ENCODE results near the gene KRT6A.
"Not testable (repeated sequence)": the region's sequence is repeated elsewhere in the genome, so short reads cannot be mapped to it uniquely, and the experiment has no call there.

KRT6A gene

DNA sequence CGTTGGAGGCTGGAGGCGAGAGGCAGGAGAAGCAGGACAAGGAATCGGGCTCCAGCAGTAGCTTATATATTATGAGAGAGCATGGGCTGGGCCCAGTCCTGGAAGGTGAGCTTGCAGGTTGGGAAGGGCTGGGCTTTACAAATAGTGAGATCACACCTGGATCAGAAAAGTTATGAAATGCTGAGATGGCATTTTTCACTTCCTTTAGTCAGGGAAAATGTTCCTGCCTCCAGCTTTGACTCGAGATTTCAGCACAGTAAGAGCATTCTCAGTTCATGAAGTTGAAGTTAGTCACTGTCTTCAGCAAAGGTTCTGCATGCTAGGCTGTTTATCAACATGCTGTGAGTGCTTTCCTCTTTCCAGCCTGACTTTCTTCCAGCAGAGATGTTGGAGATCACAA, 19.3 kb downstream of the KRT6A start, which contains the start of gene KRT6C:
KRT6C (minus strand) TSS at position 38 of the 400 bp plus-strand sequence. CDS start 68 bp downstream, outside the sequence.
- DNase-seq (ENCODE audit: extremely low read depth in 1 of 2, low read depth in 1 of 2) = no peak

DNA sequence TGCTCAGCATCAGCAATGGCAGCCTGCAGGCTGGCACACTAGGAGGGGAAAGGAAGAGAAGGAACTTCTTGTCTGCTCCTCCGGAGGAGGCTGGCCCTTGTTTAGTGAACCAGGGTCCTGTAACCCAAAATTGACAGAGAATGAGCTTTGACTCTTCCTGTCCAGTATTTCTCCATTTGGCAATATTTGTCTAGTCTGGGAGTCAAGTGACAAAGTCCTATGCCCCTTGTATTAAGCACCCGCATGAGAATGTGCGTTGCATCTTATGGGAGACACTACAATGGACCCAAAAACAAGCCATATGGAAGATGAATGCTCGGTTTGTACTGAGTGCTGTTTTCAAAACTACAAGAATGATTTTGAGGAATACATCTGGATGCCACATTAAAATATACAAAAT, 23.2 kb downstream of the KRT6A start:
- DNase-seq (ENCODE audit: extremely low read depth in 1 of 2, low read depth in 1 of 2) = no peak

DNA sequence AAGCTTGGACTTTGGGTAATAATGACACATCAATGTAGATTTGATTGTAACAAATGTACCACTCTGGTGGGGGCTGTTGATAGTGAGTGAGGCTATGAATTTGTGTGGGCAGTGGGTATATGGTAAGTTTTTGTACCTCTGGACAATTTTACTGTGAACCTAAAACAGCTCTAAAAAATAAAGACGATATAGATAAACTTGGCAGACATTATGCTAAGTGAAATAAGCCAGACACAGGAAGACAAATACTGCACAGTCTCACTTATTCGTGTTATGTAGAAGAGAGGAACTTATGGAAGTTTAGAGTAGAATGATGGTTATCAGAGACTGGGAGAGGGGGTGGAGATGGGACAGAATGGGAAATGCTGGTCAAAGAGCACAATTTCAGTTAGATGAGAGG, 28.2 kb downstream of the KRT6A start:
- DNase-seq (ENCODE audit: extremely low read depth in 1 of 2, low read depth in 1 of 2) = no peak

DNA sequence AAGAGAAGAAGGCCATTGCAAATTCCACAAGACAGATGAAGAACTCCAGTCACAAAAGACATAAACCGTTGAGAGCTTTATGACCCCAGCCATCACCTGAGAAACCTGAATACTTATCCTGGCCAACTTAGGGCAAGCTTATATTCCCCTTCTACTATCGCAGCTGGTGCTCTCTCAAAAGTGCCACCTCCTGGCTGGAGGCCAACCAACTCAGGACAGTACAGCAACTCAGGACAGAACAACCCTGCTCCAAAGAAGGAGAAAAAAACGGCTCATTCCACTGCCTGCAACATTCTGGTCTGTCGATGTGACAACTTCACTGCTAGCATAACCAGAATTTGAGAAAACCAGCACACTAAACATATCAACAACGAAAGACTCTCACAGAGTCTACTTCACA, 31.4 kb downstream of the KRT6A start:
- DNase-seq (ENCODE audit: extremely low read depth in 1 of 2, low read depth in 1 of 2) = no peak

GRCh38 chr12:52458861-52459260, 34.2 kb downstream of the KRT6A start:
- no peak for DNase-seq (ENCODE audit: extremely low read depth in 1 of 2, low read depth in 1 of 2)

- no peak for DNase-seq (ENCODE audit: extremely low read depth in 1 of 2, low read depth in 1 of 2)
These were observed 37.2 kb downstream of the KRT6A start for GRCh38 chr12:52455821-52456220.

DNA sequence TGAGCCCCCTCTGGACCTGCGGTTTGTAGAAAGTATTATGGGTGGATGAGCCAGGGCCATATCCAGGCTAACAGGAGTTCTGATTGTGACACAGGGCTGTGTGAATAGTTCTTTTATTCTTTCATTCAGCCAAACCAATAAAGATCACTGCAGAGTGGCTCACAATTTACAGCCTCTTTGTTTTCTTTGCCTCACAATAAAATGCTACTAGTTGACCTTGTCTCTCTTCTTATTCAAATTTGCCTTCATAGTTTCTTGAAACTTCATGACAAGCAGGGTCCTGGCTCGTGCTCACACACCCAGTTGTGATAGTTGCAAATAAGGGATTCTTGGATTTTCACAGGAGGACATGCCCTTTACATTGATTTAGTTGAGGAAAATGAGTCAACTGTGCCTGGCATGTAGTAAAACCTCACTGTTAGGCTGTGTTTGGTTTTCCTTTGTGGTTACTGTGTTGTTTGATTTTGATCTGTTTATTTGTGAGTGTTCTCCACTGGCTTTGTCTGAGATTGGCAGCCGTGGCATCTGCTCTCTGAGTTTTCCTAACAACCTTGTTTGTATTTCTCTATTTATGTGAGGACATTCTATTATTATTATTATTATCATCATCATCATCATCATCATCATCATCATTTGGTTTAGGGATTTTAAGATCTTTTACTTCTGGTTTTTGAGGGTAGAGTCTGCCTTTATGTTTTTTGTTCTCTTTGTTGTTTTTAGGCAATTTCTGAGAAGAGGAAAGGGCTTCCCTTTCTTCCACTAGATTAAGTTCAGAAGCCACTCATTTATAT, 38.5 kb downstream of the KRT6A start:
- DNase-seq (ENCODE audit: extremely low read depth in 1 of 2, low read depth in 1 of 2) = no peak

DNA sequence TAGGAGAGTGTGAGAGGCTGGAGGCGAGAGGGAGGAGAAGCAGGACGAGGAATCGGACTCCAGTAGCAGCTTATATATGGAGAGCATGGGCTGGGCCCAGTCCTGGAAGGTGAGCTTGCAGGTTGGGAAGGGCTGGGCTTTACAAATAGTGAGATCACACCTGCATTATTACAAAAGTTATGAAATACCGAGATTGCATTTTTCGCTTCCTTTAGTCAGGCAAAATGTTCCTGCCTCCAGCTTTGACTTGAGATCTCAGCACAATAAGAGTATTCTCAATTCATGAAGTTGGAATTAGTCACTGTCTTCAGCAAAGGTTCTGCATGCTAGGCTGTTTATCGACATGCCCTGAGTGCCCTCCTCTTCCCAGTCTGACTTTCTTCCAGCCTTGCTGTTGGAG, 41.0 kb downstream of the KRT6A start, which contains the start of gene KRT6B:
KRT6B (minus strand) TSS at position 46 of the 400 bp plus-strand sequence. CDS start 68 bp downstream, outside the sequence.
- no peak for DNase-seq (ENCODE audit: extremely low read depth in 1 of 2, low read depth in 1 of 2)

GRCh38 chr12:52448228-52448627, 44.8 kb downstream of the KRT6A start:
- DNase-seq (ENCODE audit: extremely low read depth in 1 of 2, low read depth in 1 of 2) = no peak

DNA sequence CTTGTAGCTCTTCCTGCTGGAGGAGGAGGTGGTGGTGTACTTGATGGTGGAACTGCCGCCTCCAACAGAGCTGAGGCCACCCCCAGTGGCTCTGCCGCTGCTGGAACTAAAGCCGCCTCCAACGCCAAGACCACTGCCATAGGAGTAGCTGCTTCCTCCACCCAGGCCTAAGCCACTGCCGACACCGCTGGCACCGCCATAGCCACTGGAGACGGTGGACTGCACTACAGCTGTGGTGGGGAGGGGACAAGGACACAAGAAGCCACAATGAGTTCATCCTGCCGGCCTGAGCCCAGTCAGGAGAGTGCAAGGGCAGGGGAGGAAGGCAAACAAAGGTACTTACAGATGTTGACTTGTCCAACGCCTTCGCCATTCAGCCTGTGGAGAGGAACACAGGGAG, 45.9 kb downstream of the KRT6A start:
- DNase-seq (ENCODE audit: extremely low read depth in 1 of 2, low read depth in 1 of 2) = not testable (repeated sequence)

DNA sequence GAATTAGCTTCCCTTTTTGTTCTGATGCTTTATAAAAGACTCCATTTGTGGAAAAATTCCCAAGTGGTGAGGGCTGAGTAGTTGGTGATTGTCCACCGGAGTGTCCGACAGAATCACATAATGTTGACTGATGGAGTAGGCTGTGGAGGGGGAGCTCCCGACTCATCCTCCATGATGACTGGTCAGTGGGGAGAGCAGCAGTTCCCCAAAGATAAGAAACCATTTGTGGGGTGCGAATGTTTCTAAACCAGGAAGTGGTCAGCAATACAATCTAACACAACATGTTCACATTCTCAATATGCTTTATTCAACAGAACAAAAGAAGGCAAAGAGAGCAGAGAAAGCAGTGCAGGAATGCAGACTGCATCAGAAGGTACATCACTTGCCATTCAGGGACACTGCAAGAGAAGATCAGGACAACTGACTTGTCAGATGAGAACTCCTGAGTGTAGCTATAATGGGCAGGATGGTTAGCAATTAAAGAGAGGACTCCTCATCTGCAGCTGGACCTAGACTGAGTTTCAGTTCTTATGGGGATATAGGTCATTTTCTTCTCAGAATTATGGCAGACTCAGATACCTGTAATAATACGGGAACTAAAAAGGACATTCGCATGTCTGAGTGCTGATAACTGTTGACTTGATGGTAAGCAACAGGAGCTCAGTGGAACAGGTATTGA, 46.6 kb downstream of the KRT6A start:
- no peak for DNase-seq (ENCODE audit: extremely low read depth in 1 of 2, low read depth in 1 of 2)

DNA sequence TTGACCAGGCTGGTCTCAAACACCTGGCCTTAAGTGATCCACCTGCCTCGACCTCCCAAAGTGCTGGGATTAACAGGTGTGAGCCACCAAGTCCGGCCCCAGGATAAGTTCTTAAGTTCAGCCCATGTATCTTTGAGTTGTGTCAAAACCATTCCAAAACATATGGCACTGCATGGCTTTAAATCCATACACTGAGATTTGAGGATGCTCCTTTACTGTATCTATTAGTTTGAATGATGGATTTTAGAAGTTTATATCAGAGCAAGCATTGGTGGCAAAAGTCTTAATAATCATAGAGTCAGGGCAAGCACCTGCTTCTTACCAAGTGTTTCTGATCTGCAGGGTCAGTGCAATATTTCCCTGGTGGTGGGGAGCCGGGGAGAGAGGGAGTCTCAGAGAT, 47.2 kb downstream of the KRT6A start:
- DNase-seq (ENCODE audit: extremely low read depth in 1 of 2, low read depth in 1 of 2) = no peak

DNA sequence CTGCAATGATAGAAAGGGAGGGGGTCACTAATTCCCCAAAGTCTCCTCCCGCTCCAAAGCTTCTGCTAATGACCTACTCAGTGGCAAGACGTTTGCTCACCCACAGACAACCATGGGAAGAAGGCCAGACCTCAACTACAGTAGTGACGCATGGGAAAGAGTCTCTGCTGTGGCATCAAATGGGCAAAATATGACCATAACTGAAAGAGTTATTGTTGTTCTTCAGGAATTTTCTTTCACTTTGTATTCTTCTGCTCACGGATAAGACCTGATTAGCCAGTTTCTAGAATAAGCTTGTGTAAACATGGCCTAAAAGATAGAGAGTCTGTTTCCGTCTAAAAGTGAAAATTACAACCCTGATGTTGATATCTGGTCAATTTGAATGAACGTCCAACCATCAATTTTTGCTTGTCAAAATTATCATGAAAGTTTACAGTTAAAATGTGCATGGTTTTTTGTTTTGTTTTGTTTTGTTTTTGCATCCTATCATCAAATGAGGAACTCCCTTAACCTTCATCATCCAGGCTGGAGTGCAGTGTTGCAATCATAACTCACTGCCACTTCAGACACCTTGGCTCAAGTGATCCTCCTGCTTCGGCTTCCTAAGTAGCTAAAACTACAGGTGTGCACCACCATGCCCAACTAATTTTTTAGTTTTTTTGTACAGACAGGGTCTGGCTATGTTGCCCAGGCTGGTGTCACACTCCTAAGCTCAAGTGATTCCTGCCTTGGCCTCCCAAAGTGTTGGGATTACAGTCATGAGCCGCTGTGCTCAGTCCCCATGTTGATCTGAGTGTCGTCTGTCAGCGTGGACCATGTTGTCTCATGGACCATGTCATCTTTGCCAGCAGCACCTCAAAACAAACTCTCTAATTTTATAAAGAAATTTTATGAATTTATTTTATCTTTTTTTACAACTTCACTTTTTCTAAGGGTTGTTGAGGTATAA, 48.1 kb downstream of the KRT6A start:
- no peak for DNase-seq (ENCODE audit: extremely low read depth in 1 of 2, low read depth in 1 of 2)

DNA sequence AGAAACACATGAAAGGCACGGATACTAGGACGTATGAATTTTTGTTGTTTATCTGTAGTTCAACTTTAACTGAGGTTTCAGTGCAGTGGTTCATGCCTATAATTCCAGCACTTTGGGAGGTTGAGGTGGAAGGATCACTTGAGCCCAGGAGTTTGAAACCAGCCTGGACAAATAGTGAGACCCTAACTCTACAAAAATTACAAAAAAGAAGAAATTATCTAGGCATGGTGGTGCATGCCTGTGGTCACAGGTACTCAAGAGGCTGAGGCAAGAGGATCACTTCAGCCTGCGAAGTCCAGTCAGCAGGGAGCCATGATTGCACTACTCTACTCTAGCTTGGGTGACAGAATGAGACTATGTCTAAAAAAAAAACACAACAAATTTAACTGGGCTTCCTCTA, 49.1 kb downstream of the KRT6A start:
- DNase-seq (ENCODE audit: extremely low read depth in 1 of 2, low read depth in 1 of 2) = no peak

DNA sequence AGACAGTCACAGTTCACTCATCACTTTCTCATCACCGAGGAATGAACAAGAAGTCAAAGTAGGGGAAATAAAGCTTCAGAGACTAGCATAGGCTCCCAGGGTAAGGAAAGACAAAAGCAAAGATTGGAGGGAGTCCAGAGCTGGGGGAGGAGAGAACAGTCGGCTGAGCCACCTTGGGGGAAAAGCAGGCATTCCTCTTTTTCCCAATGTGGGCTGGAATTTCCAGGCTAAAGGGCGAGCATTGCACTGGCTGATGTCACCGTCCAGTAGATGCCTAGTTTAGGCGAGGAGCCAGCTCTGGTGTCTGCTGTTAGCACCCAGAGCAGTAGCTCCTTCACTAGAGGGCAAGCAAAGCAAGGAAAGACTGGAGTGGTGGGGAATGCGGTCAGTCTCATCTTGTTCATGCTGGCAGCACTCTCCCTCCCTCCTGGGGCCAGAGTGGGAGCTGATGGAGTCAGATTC, 50.4 kb downstream of the KRT6A start:
- DNase-seq (ENCODE audit: extremely low read depth in 1 of 2, low read depth in 1 of 2) = no peak

DNA sequence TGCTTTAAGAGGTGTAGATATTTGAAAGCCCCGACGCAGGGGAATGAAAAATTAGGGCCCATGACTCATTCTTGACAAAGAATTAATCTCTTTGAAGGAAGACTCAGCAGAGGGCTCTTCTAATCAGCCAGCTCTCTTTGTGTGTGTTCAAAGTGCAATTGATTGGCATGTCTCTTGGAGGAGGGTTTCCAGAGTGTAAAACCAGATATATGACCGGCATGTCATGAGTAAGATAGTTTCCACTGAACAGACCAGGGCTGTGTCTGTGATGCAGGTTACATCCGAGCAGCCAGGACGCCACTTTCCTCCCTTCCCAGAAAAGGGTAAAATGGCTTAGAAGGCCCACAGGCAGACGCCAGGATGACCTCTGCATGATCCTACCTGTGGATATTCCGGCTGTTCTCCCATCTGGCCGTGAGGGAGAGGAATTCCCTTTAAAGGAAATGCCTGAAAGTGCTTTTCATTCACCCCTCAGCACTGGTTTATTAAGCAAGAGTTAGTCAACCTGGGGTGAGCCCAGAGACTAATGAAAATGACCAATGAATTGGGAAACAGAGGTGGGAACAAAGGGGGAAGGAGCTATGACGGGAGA, 51.6 kb downstream of the KRT6A start:
- DNase-seq (ENCODE audit: extremely low read depth in 1 of 2, low read depth in 1 of 2) = no peak

DNA sequence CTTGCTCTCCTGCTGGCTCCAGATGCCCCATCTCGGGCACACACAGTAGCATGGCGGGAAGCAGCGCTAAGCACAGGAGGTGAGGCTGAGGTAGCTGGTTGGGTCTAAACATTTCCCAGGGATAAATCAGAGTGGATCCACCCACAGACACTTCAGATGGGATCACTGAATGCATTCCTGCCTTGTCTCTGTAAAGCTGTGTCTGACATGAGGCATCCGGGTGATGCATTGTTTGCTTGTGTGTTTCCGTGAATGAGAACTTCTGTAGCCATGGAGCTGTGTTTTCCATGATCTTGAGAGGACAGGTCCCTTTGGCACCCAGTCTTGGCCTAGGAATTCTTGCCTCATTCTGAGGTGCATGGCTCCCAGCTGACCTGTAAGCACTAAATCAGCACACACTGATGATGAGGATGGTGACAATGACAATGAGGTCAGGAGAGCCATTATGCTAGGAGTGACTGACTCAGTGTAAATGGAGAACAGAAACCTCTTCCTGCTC, 52.2 kb downstream of the KRT6A start:
- no peak for DNase-seq (ENCODE audit: extremely low read depth in 1 of 2, low read depth in 1 of 2)

- no peak for DNase-seq (ENCODE audit: extremely low read depth in 1 of 2, low read depth in 1 of 2)
These were observed 53.2 kb downstream of the KRT6A start for GRCh38 chr12:52439845-52440244.

DNA sequence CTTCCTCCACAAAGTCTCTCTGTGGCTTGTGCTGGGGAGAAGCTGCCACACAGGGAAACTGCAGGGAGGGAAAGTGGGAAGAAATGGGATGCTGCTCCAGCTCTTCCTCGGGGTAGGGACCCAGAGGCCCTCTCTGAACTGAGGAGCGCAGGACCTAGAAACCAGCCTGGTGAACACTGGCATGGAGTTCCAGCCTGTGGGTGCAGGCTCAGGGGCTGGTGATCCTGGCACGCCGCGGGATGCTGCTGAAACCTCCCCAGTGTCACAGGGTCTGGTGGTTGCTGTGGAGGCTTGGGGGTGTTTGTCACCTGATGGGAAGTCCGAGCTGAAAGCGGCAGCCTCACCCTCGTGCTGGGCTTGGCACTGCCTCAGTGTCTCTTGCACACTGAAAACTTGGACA, 53.6 kb downstream of the KRT6A start:
- DNase-seq (ENCODE audit: extremely low read depth in 1 of 2, low read depth in 1 of 2) = no peak

Data from stimulated activated CD8-positive, alpha-beta memory T cell treated with anti-CD3 and anti-CD28 coated beads, Interleukin-7, amount 100 ng/mL, for 48 hours (primary cell).